SU-DHL-6 (cell line): ENCODE results near the gene UNK.

ENCODE experiments used
- H2AFZ ChIP-seq: fragments of 200-600 bp; sonication (generic); 2 replicates; pipeline ENCODE4 v1.6.1; 2014; ENCODE audit warnings: low read depth, mild to moderate bottlenecking, moderate library complexity, mixed read lengths, antibody characterized with exemption, low read length; ENCODE audit not compliant: severe bottlenecking
- H3F3A ChIP-seq: fragments of 200-600 bp; shearing (Covaris generic); 2 replicates; pipeline ENCODE4 v1.6.0; 2016; ENCODE audit warnings: antibody characterized with exemption, mild to moderate bottlenecking; ENCODE audit not compliant: insufficient read depth
- H3K27ac ChIP-seq: fragments of 200-600 bp; sonication (generic); 2 replicates; pipeline ENCODE4 v1.5.1; 2016; ENCODE audit warnings: low read depth, mild to moderate bottlenecking, low read length, moderate library complexity, mixed read lengths
- H3K27me3 ChIP-seq: fragments of 200-600 bp; sonication (generic), shearing (Covaris generic); 2 replicates; pipeline ENCODE4 v1.6.0; 2014; ENCODE audit warnings: mild to moderate bottlenecking, low read length
- H3K36me3 ChIP-seq: fragments of 200-600 bp; sonication (generic); 2 replicates; pipeline ENCODE4 v1.6.1; 2014; ENCODE audit warnings: mild to moderate bottlenecking, low read length, mixed read lengths
- H3K4me2 ChIP-seq: fragments of 300-600, 200-600 bp; shearing (Covaris generic), sonication (generic); 2 replicates; pipeline ENCODE4 v1.6.0; 2014; ENCODE audit warnings: low read length, low read depth, mild to moderate bottlenecking; ENCODE audit not compliant: poor library complexity, severe bottlenecking
- H3K4me3 ChIP-seq: fragments of 200-600 bp; sonication (generic); 2 replicates; pipeline ENCODE4 v1.5.1; 2014; ENCODE audit warnings: antibody characterized with exemption, low read length, mild to moderate bottlenecking, mixed read lengths; ENCODE audit not compliant: insufficient read depth, poor library complexity, severe bottlenecking
- H3K79me2 ChIP-seq: fragments of 200-600 bp; sonication (generic); 2 replicates; pipeline ENCODE4 v1.6.1; 2014; ENCODE audit warnings: mild to moderate bottlenecking, low read length, moderate library complexity; ENCODE audit not compliant: insufficient read depth
- H3K9ac ChIP-seq: fragments of 200-600 bp; sonication (generic); 2 replicates; pipeline ENCODE4 v1.7.0; 2014; ENCODE audit warnings: mild to moderate bottlenecking, low read length
- H3K9me2 ChIP-seq: fragments of 200-600 bp; sonication (generic); replicated peaks from 2 replicates; pipeline ENCODE4 v1.6.1; 2014; ENCODE audit warnings: low read length; ENCODE audit not compliant: insufficient read depth
- H3K9me3 ChIP-seq: fragments of 200-600 bp; sonication (generic); 2 replicates; pipeline ENCODE4 v1.6.1; 2014; ENCODE audit warnings: low read length, mixed read lengths; ENCODE audit not compliant: insufficient read depth
- H4K20me1 ChIP-seq: fragments of 200-600 bp; sonication (generic); 2 replicates; pipeline ENCODE4 v1.6.1; 2014; ENCODE audit warnings: low read depth, mild to moderate bottlenecking, antibody characterized with exemption, low read length, moderate library complexity, mixed read lengths
- EZH2phosphoT487 ChIP-seq: fragments of 200-600 bp; sonication (generic), shearing (Covaris generic); conservative IDR thresholded peaks from 2 replicates; pipeline ENCODE4 v1.6.1; 2018; ENCODE audit warnings: mild to moderate bottlenecking, antibody characterized with exemption, low read length, moderate library complexity, mixed read lengths
- TF ChIP-seq, protein P1 (sequence below): fragments of 200-600 bp; sonication (generic); IDR thresholded peaks from one replicate; pipeline ENCODE4 v1.5.1; 2017; ENCODE audit warnings: antibody characterized with exemption, mild to moderate bottlenecking, low read length, moderate library complexity; ENCODE audit not compliant: insufficient read depth, poor library complexity, severe bottlenecking

Gene UNK

DNA sequence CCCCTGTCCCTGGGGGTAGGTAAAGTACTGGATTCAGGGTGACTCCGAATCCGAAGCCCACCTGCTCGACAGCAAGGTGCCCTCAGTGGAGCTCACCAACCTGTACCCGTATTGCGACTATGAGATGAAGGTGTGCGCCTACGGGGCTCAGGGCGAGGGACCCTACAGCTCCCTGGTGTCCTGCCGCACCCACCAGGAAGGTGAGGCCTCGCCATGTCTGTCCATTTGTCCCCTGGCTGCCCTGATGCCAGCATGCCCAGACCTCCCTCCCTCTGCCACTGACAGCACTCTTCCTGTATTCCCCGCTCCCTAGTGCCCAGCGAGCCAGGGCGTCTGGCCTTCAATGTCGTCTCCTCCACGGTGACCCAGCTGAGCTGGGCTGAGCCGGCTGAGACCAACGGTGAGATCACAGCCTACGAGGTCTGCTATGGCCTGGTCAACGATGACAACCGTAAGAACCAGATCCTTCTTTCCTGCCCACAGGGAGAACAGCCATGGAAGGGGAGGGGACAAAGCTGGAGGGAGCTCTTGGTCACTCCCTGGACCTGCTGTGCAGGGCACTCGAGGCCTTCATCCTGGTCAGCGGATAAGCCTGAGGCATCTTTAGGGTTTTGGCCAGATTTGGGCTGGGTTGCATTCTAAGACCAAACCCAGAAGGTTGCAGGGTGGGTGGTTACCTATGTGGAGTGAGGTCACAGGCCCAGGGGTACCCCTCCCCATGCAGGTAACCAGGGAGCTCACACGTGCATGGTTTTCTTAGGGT is 33.8 kb upstream of the UNK start:
- Histone ChIP-seq H3K9me3 (no peaks in the 10 kb centered on the region), H3K36me3 (no peaks in the 10 kb centered on the region), H4K20me1 (no peaks in the 10 kb centered on the region), H3K79me2 (no peaks in the 10 kb centered on the region), H2AFZ (no peak overlapping the region), H3K9me2 (no peaks in the 10 kb centered on the region), H3K27me3 (no peaks in the 10 kb centered on the region), H3K9ac (no peak overlapping the region), H3K4me2 (no peak overlapping the region), H3F3A (peaks cover 4% of the 10 kb centered on the region; the same call in 1 of the 2 replicates), H3K4me3 (no peak overlapping the region), H3K27ac (no peak overlapping the region)
- TF ChIP-seq EZH2phosphoT487: no peak
- TF ChIP-seq, protein P1, sequence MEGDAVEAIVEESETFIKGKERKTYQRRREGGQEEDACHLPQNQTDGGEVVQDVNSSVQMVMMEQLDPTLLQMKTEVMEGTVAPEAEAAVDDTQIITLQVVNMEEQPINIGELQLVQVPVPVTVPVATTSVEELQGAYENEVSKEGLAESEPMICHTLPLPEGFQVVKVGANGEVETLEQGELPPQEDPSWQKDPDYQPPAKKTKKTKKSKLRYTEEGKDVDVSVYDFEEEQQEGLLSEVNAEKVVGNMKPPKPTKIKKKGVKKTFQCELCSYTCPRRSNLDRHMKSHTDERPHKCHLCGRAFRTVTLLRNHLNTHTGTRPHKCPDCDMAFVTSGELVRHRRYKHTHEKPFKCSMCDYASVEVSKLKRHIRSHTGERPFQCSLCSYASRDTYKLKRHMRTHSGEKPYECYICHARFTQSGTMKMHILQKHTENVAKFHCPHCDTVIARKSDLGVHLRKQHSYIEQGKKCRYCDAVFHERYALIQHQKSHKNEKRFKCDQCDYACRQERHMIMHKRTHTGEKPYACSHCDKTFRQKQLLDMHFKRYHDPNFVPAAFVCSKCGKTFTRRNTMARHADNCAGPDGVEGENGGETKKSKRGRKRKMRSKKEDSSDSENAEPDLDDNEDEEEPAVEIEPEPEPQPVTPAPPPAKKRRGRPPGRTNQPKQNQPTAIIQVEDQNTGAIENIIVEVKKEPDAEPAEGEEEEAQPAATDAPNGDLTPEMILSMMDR: no peak

DNA sequence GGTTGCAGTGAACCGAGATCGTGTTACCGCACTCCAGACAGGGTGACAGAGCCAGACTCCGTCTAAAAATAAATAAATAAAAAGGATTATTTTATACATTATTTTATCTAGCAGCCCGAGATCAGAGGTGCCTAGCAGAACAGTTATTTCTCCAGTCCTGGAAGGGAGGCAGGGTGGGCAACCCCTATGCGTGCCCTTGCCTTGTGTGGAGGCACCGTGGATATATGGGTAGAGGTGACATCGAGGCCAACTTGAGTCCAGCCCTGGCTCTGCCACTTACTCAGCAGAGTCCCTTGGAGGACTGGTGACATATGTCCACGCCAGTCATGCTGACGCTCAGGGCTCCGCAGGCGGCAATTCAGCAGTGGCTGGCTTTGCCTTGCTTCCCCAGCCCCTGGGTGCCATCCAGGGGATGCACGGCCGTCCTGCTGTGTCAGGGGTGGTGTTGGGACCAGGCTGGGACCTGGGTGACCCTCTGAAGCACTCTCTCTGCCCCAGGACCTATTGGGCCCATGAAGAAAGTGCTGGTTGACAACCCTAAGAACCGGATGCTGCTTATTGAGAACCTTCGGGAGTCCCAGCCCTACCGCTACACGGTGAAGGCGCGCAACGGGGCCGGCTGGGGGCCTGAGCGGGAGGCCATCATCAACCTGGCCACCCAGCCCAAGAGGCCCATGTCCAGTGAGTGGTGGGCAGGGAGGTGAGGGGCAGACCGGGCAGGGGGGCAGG is 32.8 kb upstream of the UNK start:
- H4K20me1 ChIP-seq: no peaks in the 10 kb centered on the region
- no peak for TF ChIP-seq EZH2phosphoT487
- TF ChIP-seq, protein P1: no peak
- H3K79me2 ChIP-seq: no peaks in the 10 kb centered on the region
- H3F3A ChIP-seq: peaks cover 4% of the 10 kb centered on the region; the same call in 1 of the 2 replicates
- no peak overlapping the region for H3K27ac ChIP-seq
- no peak overlapping the region for H3K4me2 ChIP-seq
- H2AFZ ChIP-seq: no peak overlapping the region
- no peaks in the 10 kb centered on the region for H3K27me3 ChIP-seq
- no peak overlapping the region for H3K9ac ChIP-seq
- no peaks in the 10 kb centered on the region for H3K9me3 ChIP-seq
- no peaks in the 10 kb centered on the region for H3K9me2 ChIP-seq
- H3K36me3 ChIP-seq: no peaks in the 10 kb centered on the region
- H3K4me3 ChIP-seq: no peak overlapping the region

DNA sequence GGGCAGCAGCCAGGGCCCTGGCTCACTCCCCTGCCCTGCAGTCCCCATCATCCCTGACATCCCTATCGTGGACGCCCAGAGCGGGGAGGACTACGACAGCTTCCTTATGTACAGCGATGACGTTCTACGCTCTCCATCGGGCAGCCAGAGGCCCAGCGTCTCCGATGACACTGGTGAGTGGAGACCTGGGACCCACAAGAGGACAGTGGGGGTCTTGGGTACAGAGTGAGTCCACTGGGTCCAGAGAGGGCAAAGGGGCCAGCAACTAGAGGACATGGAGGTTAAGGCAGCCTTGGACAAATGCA is 32.2 kb upstream of the UNK start:
- Histone ChIP-seq H3K9me2 (no peaks in the 10 kb centered on the region), H3K4me3 (no peak overlapping the region), H3K27me3 (no peaks in the 10 kb centered on the region), H3K4me2 (no peak overlapping the region), H3K79me2 (no peaks in the 10 kb centered on the region), H3F3A (peaks cover 4% of the 10 kb centered on the region; the same call in 1 of the 2 replicates), H3K36me3 (no peaks in the 10 kb centered on the region), H4K20me1 (no peaks in the 10 kb centered on the region), H2AFZ (no peak overlapping the region), H3K9me3 (no peaks in the 10 kb centered on the region), H3K27ac (no peak overlapping the region), H3K9ac (no peak overlapping the region)
- no peak for TF ChIP-seq EZH2phosphoT487
- TF ChIP-seq, protein P1: no peak
